OCI-LY3 (cell line): Measurements from ENCODE around the gene SURF2.

Experiments
- CTCF ChIP-seq: fragments of 200-600, 300-600 bp; sonication (generic); IDR thresholded peaks from 2 replicates; pipeline ENCODE4 v1.5.1; 2014; ENCODE audit warnings: antibody characterized with exemption, low read length, low read depth
- EZH2phosphoT487 ChIP-seq: fragments of 200-600 bp; shearing (Covaris generic); IDR thresholded peaks from 2 replicates; pipeline ENCODE4 v1.6.1; 2018; ENCODE audit warnings: antibody characterized with exemption, mixed run types, low read depth

GRCh38 chr9:133334161-133334560 is 22.2 kb upstream of the SURF2 start:
- TF ChIP-seq CTCF (no peak), EZH2phosphoT487 (no peak)
